Transverse colon (tissue), 4 donors: Measurements from ENCODE around the gene NDUFS6. TPM values are rescaled to one million over a fixed set of nuclear protein-coding genes. Genes with fewer than 3 reads are reported as not detected.

Source experiments
- DNase-seq: peaks from one replicate; pipeline ENCODE4 v3.0.0-alpha.2; 2019
- H3K27ac ChIP-seq, 4 donors: fragments of 200-600 bp; sonication (generic); 2 replicates each; pipeline ENCODE4 v1.5.1; 2016 to 2018; ENCODE audit warnings: inconsistent platforms in 4 of 4
- H3K27me3 ChIP-seq: fragments of 200-600 bp; sonication (generic); 2 replicates; pipeline ENCODE4 v1.5.1; 2017; ENCODE audit warnings: inconsistent platforms
- H3K36me3 ChIP-seq, 4 donors: fragments of 200-600 bp; sonication (generic); 2 replicates each; pipeline ENCODE4 v1.5.1; 2017 to 2019; ENCODE audit warnings: inconsistent platforms in 4 of 4
- H3K4me1 ChIP-seq, 4 donors: fragments of 200-600 bp; sonication (generic); 2 replicates each; pipeline ENCODE4 v1.5.1; 2017 to 2020; ENCODE audit warnings: inconsistent platforms in 4 of 4
- H3K4me3 ChIP-seq, 4 donors: fragments of 200-600 bp; sonication (generic); 1 replicate in 1 of 4; 2 replicates in 3 of 4; pipeline versions ENCODE4 v1.5.1 to v1.6.1; 2017 to 2019; ENCODE audit warnings: inconsistent platforms in 4 of 4
- H3K9me3 ChIP-seq, 2 donors: fragments of 200-600 bp; sonication (generic); 2 replicates each; pipeline ENCODE4 v1.5.1; 2017 to 2019; ENCODE audit warnings: inconsistent platforms in 2 of 2
- CTCF ChIP-seq, 5 experiments: fragments of 200-600 bp in 3 of 5; fragments of 450-650 bp in 2 of 5; sonication (generic) in 3 of 5; IDR thresholded peaks; 1 replicate in 2 of 5; 2 replicates in 3 of 5; pipeline ENCODE4 v1.5.1; 2016 to 2017; ENCODE audit warnings: antibody characterized with exemption in 5 of 5, inconsistent platforms in 3 of 5, mild to moderate bottlenecking in 2 of 5, moderate library complexity in 1 of 5
- EP300 ChIP-seq: sonication (generic); formaldehyde crosslinking; IDR thresholded peaks from one replicate; pipeline ENCODE4 v1.6.1; 2017; ENCODE audit warnings: antibody characterized with exemption, low read depth
- POLR2A ChIP-seq: fragments of 450-650 bp; IDR thresholded peaks from one replicate; pipeline ENCODE4 v1.6.1; 2016; ENCODE audit warnings: antibody characterized with exemption, mild to moderate bottlenecking, moderate library complexity
- POLR2AphosphoS5 ChIP-seq, 3 donors: sonication (generic); formaldehyde crosslinking; IDR thresholded peaks; one replicate each; pipeline ENCODE4 v1.6.1; 2016; ENCODE audit warnings: antibody characterized with exemption in 3 of 3
- WGBS, 2 donors: methylation state at CpG; one replicate each; pipeline ENCODE4 v1.1.5; 2018; ENCODE audit warnings: low coverage in 1 of 2; 5-methylcytosine and 5-hydroxymethylcytosine counted together
- in situ Hi-C, 4 donors: fragments of 200-750 bp; cut with MboI; loops; one replicate each; pipeline versions ENCODE4 v1.15.0 to v1.15.1; 2017; ENCODE audit warnings: low sequenced_read_pairs in 3 of 4, low pct_ligation_motif_present in 1 of 4, low pct_unique_long_range_greater_than_20kb in 1 of 4
- intact Hi-C: fragments of 100-400 bp; cut with DNase I; formaldehyde crosslinking; loops from one replicate; pipeline ENCODE4 v1.15.1; 2023; ENCODE audit warnings: low total_unique reads
- total RNA-seq, 4 donors: library from RNA; depleted of rRNA; stranded (reverse); fragments of >200 nt; gene quantifications; one replicate each; pipeline ENCODE4 v1.1.0, GENCODE V29; 2016

NDUFS6 gene
- total RNA-seq, 4 donors from 2014 or later, result 36.4 to 133 (median 66.4) TPM

GRCh38 chr5:1782385-1783215, 18.6 kb upstream of the NDUFS6 start:
- no peak for DNase-seq
- no peaks in the 10 kb centered on the region for H3K36me3 ChIP-seq
- in situ Hi-C loops (no loop called here), intact Hi-C loops (no loop called here)
- no peaks in the 10 kb centered on the region for H3K9me3 ChIP-seq
- 65 to 68% methylated on average over 5 to 14 of the region's 14 CpGs for WGBS, 2 donors
- no peak overlapping the region for H3K27ac ChIP-seq
- no peak for TF ChIP-seq EP300
- TF ChIP-seq CTCF (IDR thresholded peaks at IDR 0.05), result no peak
- TF ChIP-seq POLR2AphosphoS5 (IDR thresholded peaks at IDR 0.05), result no peak
- no peak for TF ChIP-seq POLR2A
- H3K4me3 ChIP-seq, result no peak overlapping the region
- H3K27me3 ChIP-seq, result peaks cover 5% of the 10 kb centered on the region
- no peaks in the 10 kb centered on the region for H3K4me1 ChIP-seq

DNA sequence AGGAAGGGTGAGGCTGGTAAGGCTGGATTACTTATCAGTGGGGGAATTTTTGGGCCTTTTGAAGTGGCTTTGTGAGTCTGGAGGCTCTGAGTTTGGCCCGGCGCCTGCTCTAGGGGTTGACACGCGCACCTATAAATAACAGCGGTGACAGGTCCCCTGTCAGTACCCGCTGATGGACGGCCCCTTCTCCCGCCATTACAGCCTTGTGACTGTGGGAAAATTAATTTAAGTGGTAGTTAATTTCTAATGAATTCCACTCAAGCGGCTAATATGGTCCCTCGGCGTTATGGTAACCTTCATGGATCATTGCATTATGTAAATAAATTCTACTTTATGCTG, 18.0 kb upstream of the NDUFS6 start:
- in situ Hi-C loops, result no loop called here
- Histone ChIP-seq H3K27ac (no peak overlapping the region), H3K4me1 (no peaks in the 10 kb centered on the region), H3K27me3 (peaks cover 5% of the 10 kb centered on the region), H3K36me3 (no peaks in the 10 kb centered on the region), H3K9me3 (no peaks in the 10 kb centered on the region), H3K4me3 (no peak overlapping the region)
- TF ChIP-seq CTCF (IDR thresholded peaks at IDR 0.05) (no peak), EP300 (no peak)
- 55% methylated on average over 11 of the region's 11 CpGs; no CpG with 5 or more reads in 1 of the 2 donors for WGBS, 2 donors
- intact Hi-C loops, result no loop called here
- DNase-seq, result no peak

DNA sequence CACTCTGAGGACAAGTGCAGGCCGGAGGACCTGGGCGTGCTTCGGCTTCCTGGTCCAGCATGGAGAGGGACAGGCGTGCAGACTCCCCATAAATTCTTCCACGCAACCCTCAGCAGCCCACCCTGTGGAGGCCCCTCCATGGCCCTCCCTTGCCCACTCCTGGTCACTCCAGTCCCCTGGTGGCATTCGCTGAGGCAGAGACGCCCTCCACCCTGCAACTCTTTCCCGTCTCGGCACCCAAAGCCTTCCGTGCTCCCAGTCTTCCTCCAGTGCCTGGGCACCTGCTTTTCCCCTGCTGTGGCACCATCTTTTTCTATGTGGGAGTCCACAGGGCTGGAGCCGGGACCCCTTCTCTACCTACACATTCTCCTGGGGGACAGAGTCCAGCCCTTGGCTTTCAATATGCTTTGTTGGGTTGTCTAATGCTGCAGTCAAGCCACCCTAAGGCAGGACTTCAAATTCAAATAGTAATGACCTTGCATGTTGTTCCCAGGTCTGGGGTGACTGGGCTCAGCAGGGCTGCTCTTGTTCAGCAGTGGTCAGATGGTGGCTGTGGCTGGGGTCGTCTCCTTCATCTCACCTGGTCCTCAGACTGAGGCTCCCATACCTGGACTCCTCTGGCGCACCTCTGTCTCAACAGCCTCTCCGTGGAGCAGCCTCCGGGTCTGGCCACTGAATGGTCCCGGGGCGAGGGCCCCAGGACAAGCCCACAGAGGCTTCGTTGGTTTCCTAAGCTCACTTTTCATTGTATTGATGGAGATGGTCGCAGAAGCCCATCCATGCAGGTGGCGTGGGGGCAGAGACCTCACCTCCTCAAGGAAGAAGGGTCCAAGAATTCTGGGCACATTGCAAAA, 16.8 kb upstream of the NDUFS6 start:
- intact Hi-C loops (no loop called here), in situ Hi-C loops (no loop called here)
- Histone ChIP-seq H3K27ac (no peak overlapping the region), H3K36me3 (no peaks in the 10 kb centered on the region), H3K4me1 (no peaks in the 10 kb centered on the region), H3K4me3 (no peak overlapping the region), H3K9me3 (no peaks in the 10 kb centered on the region), H3K27me3 (peaks cover 5% of the 10 kb centered on the region)
- TF ChIP-seq CTCF (IDR thresholded peaks at IDR 0.05), result no peak
- TF ChIP-seq POLR2A, result no peak
- no peak for TF ChIP-seq EP300
- TF ChIP-seq POLR2AphosphoS5 (IDR thresholded peaks at IDR 0.05), result no peak
- 89% methylated on average over 20 of the region's 20 CpGs; no CpG with 5 or more reads in 1 of the 2 donors for WGBS, 2 donors
- DNase-seq, result no peak

- H3K27ac ChIP-seq, result no peak overlapping the region
- intact Hi-C loops (no loop called here), in situ Hi-C loops (no loop called here)
- peaks cover 5% of the 10 kb centered on the region for H3K27me3 ChIP-seq
- no peaks in the 10 kb centered on the region for H3K9me3 ChIP-seq
- 60 to 63% methylated on average over 2 to 8 of the region's 8 CpGs for WGBS, 2 donors
- H3K4me3 ChIP-seq, result no peak overlapping the region
- DNase-seq, result no peak
- TF ChIP-seq POLR2AphosphoS5 (IDR thresholded peaks at IDR 0.05) (no peak), EP300 (no peak), CTCF (IDR thresholded peaks at IDR 0.05) (no peak), POLR2A (no peak)
- H3K36me3 ChIP-seq, result no peaks in the 10 kb centered on the region
- H3K4me1 ChIP-seq, result no peaks in the 10 kb centered on the region
Observed at GRCh38 chr5:1785062-1785461, 16.1 kb upstream of the NDUFS6 start.
